NAMALWA (cell line): ENCODE measurements around the gene RXYLT1.
A peak's percentile ranks its signal among the peaks of the same experiment; 100 is the strongest.

Experiments used
- DNase-seq: peaks from one replicate; pipeline ENCODE4 v3.0.0-alpha.2; 2015; ENCODE audit warnings: low spot score

The RXYLT1 gene

DNA sequence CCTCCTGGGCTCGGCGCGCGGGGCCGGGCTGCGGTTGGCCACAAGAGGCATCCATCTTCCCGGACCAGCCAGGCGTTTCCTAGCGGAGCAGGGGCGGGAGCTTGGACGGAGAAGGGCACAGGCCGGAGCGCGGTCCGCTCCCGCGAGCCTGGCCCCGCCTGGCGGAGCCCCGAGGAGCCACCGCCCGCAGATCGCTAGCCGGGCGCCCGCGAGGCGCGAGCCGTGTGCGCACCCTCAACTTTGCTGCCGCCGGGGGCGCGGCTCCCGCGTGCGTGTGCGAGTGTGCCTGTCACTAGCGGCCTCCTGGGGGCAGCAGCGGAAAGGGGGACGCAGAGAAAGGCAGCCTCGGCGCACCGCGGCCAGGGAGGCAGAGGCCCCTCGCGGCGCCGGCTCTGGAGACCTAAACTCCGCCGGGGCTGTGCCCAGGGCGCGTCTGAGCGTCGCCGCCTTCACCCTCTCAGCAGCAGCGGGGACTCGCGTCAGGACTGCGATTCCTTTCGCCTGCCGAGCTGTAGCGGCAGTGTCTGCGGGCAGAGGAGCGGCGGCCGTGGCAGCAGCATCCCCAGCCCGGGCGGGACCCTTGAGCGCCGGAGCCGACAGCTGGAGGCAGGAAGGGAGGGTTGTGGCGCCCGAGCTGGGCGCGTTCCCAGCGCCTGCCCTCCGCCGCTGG, 64.1 kb downstream of the RXYLT1 start:
- peak; percentile 84 for DNase-seq

DNA sequence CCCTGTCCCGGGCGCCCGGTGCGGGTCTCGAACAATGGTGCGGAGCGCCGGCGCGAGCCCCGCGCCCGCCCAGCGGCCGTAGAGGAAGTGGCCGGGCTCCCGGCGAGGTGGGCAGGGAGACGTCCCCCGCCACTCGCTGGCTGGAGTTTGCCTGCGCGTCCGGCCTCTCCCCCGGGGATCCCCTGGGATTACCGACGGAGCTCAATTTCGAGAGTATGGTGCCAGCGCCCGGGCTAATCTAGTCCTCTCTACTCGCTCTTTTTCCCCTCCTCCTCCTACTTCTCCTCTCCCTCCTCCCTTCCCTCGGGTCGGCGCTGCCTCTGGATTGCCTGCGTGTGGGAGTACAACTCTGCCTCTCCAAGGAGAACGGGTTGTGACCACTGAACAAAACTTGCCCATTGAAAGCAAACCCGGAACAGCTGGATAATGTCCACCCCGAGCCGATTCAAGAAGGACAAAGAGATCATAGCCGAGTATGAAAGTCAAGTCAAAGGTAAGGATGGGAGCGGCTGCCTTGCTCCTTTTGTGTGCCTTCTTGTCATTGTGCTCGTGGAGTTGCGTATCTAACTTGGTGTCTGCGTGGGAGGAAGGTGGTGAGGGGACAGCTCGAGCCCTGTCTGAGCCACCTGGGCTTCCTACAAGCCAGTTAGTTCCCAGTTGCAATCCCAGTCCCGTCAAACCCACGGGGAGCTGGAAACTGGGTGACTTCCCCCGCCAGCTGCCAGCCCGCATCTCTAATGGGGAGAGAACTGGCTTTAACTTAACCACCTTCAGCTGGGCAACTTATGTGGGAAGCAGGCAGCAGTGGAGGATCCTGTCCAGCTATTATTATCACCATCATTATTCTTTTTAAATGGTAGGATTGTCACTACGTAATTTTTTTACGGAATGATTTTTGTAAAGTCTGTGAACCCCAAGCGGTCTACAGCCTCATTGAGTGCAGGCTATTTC, 65.0 kb downstream of the RXYLT1 start, which contains the start of gene SRGAP1:
Gene SRGAP1, plus strand, starts transcription at position 310 of the 951 bp plus-strand sequence. Its CDS starts 117 bp downstream, at position 427.
- DNase-seq, result no peak

DNA sequence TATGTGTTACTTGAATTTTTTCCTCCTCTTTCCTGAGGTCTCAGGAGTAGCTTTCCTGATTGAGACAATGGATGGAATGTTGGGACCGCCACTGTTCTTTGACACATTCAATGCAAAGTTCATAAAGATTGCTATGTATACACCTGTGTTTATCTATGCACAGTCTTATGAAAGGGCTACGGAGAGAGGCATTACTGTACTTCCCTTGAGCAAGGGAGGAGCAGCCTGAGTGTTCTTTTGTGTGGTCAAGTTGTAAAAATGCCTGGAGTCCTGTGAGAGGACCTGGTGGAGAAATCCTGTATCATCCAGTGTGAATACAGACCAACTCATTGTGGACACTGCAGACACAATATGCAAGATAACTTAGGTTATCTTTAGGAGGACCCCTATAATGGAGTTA, 66.0 kb downstream of the RXYLT1 start:
- no peak for DNase-seq

DNA sequence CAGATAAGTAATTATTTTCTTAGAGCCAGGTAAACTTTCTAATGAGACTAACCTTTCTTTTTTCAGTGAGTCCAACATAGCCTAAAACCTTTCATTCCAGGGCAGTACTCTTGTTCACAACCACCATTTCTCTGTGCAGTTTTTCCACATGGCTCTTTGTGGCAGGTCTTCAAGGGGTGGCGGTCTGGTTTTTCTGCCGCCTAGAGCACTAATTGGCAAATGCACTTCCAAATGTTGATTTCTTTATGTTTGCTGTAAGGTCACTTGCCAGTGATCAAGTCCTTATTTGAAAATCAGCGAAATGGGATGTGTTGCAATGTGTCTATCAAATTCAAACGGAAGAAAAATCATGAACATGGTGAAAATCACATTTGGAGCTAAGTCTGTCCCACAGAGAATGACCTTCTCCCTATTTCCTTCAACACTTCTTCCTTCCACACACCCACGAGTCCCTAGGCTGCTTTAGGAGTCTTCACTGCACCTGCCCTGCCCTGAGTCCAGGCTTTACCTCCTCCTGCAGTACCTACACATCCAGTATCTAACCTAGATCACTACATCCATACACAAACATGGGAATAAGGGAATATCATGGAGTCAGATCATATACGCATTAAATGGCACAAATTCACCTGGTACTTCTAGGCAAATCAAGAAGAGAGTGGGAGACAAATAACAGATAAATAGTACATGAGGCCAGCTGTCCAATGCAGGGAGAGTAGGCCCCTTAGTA, 66.7 kb downstream of the RXYLT1 start:
- no peak for DNase-seq

DNA sequence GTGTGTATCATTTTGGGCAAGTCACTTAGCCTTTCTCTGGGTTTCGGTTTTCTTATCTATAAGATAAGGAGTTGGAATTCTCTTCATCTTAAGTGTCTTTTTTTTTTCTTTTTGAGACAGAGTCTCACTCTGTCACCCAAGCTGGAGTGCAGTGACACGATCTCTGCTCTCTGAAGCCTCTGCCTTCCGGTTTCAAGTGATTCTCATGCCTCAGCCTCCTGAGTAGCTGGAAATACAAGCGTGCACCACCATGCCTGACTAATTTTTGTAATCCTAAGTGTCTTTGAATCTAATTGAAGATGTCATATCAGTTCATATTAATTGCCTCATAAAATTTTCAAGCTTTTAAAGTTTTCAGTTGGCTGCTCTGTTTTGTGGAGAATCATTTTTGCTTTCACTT, 68.7 kb downstream of the RXYLT1 start:
- no peak for DNase-seq

DNA sequence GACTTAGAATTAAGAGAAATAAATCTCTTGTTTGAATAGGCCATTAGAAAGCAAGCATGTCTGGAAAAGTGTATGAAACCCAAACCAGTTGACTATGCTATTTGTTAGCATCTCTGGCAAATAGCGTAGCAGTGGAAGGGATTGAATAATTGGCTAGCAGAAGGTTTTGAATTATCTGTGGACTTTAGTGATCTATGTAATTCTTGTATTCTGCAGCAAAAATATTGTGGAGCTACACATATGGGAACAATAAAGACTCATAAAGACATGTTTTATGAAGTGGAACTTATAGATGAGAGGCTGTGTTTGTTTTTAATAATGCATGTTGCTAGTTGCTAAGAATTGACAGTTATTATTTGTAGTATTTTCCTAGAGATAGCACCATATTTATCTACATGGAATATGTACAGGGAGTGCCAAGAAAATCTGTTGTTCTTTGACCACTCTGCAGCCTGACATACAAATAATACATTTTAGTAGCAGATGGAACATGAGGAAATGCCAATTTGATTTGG, 69.5 kb downstream of the RXYLT1 start:
- no peak for DNase-seq

DNA sequence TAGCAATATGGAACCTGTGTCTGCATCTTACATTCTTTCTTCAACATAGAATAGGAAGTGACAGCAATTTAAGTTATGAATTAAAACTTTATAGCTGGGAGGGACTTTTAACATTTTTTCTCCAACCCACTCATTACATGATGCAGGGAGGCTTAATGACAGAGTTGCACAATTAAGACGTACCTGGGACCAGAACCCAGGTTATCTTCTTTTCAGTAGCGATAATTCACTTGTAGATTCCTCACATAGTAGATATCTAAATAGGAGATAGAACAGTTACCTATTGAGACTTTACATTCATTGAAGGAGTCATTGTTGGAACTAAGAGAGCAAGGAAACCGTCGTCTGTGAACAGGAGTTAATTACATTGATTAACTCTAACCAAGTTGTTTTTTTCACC, 69.9 kb downstream of the RXYLT1 start:
- no peak for DNase-seq

DNA sequence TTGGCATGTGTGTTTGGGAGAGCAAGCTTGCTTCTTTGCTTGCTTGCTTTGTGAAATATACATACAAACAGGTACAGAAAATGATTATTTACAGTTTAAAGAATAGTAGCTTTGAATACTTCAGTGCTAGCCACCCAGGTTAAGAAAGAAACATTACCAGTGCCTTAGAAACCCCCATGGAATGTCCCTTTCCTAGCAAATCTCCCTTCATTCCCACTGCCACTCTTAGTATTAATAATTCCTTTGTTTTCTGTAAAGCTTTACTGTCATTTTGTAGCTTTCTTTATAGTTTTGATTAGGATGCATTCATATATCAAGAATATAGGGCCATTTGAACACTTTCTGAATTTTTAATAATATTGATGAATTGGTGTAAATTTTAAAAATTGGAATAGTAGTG, 74.3 kb downstream of the RXYLT1 start:
- DNase-seq, result no peak

DNA sequence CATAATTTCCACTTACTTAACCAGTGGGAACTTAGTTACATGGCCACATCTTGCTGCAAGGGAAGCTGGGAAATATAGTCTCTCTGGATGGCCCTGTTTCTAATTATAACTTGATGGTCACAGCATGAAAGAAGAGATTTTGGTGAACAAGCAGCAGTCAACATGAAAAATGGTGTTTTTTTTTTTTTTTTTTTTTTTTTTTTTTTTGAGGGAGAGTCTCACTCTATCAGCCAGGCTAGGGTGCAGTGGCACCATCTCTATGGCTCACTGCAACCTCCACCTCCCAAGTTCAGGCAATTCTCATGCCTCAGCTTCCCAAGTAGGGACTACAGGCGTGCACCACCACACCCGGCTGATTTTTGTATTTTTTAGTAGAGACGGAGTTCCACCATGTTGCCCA, 75.6 kb downstream of the RXYLT1 start:
- no peak for DNase-seq

DNA sequence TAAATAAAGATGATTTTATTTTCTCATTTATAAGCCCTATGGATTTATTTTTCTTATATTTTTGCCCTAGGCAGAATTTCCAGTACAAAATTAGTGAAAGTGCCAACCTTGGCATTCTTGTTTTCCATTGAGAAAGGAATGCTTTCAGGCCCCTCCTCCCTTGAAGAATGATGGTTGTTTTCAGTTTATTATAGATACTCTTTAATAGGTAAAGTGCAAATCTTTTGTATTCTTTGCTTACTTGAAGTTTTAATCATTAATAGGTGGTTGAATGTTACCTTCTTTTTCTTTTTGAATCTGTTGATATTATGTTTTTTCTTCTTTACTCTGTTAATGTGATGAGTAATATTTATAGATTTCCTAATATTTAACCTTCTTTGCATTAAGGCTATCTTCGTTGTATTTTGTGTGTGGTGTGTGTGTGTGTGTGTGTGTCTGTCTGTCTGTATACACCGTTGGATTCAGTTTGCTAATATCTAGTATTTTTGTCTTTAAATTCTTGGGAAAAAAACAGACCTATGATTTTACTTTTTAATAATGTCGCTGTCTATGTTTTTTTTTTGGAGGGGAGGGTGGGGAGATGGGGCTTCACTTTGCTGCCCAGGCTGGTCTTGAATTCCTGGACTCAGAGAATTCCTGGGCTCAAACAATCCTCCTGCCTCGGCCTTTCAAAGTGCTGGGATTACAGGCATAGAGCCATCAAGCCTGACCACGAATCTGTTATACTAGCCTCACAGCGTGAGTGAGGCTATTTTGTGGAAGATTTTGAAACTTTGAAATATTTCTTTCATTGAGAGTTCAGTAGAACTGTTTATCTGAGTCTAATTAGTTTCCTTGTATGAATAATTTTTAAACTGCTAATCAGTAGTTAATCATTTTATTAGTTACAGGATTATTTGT, 78.3 kb downstream of the RXYLT1 start:
- DNase-seq, result no peak
